NOMO-1 (cell line): ENCODE results near the gene LASP1NB.

Experiments
- DNase-seq, 2 experiments: peaks; one replicate each; lab custom pipeline; 2025; ENCODE audit not compliant: unreplicated experiment in 2 of 2; lab: John Stamatoyannopoulos, UW

LASP1NB gene

GRCh38 chr17:38959508-38959907, 34.1 kb downstream of the LASP1NB start:
- DNase-seq: no peak

- DNase-seq: no peak
These were observed 35.0 kb downstream of the LASP1NB start for GRCh38 chr17:38960402-38960801.

- DNase-seq: no peak
These were observed 36.0 kb downstream of the LASP1NB start for GRCh38 chr17:38961413-38961812.

- DNase-seq: peak; percentile 61 to 67
These were observed 41.9 kb downstream of the LASP1NB start, which contains the start of gene FBXO47 for GRCh38 chr17:38967290-38967738. FBXO47 (minus strand) TSS chr17:38967403; CDS start chr17:38963025, 4,378 bp downstream.

GRCh38 chr17:38969281-38969680, 43.9 kb downstream of the LASP1NB start:
- no peak for DNase-seq

- no peak for DNase-seq
These were observed 44.7 kb downstream of the LASP1NB start for GRCh38 chr17:38970128-38970527.

GRCh38 chr17:38970804-38971203, 45.4 kb downstream of the LASP1NB start:
- DNase-seq: no peak

GRCh38 chr17:38976187-38976551, 50.8 kb downstream of the LASP1NB start:
- peak; percentile 36 to 86 for DNase-seq

- no peak for DNase-seq
These were observed 52.8 kb downstream of the LASP1NB start for GRCh38 chr17:38978180-38978579.
